Measurements from ENCODE around the gene STAC2. TPM values are rescaled to one million over a fixed set of nuclear protein-coding genes. Genes with fewer than 3 reads are reported as not detected.

The STAC2 gene
- polyA plus RNA-seq, 2 of the 4 experiments (the other 2 are of a cell fraction): 0.03 to 0.26 TPM

DNA sequence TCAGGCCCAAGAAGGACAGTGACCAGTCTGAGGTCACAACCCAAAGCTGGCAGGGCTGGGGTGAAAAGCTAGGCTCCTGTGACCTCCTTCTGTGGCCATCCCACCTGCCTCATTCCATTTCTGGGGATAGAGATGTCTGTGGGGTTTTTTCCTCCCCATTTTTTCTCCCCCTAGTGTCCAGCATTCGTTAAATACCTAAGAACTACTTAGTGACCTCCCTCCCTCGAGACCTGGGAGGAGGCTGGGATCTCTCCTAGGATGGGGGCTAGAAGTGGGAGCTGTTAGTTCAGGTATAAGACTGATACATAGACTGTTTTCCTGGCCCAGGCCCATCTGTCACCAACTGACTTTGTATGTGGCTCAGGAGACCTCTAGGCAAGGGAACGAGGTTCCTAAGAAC is 20.5 kb upstream of the STAC2 start:
- Histone ChIP-seq H3K27ac (no peak overlapping the region), H3K4me1 (peaks cover 9% of the 10 kb centered on the region; the same call in 1 of the 3 replicates), H3K4me2 (no peak overlapping the region), H3K9me3 (no peaks in the 10 kb centered on the region), H3K4me3 (no peak overlapping the region)
- TF ChIP-seq EHMT2 (IDR thresholded peaks at IDR 0.05; ENCODE audit: low read depth) (no peak), KDM5A (IDR thresholded peaks at IDR 0.05) (no peak), ZFP36 (IDR thresholded peaks at IDR 0.05; ENCODE audit: borderline replicate concordance, partially characterized antibody) (no peak), CTCF (IDR thresholded peaks at IDR 0.05) (peak; percentile 9; the same call in 1 of the 3 replicates), RFX5 (IDR thresholded peaks at IDR 0.05) (no peak), TP53 (CRISPR knock-in tag; IDR thresholded peaks at IDR 0.05) (no peak)
- CTCF ChIA-PET: interaction anchor here (0.8 to 21.6 kb wide), 10 partner anchors 9 to 580 kb away, joined by 3 to 1140 read pairs (median 32); partner anchors contain the start of genes ARL5C, CACNB1, MED1 and PLXDC1
- DNase-seq (ENCODE audit: low read depth in 1 of 2, low spot score in 1 of 2): no peak
- peak in 1 of 2 experiments; percentile 15; a peak in 2 of 6 replicates for ATAC-seq
- 64% methylated on average over 3 of the region's 3 CpGs for WGBS (ENCODE audit: missing lambda C conversion rate)
- no peak for FAIRE-seq
- POLR2A ChIA-PET: no interaction called here

DNA sequence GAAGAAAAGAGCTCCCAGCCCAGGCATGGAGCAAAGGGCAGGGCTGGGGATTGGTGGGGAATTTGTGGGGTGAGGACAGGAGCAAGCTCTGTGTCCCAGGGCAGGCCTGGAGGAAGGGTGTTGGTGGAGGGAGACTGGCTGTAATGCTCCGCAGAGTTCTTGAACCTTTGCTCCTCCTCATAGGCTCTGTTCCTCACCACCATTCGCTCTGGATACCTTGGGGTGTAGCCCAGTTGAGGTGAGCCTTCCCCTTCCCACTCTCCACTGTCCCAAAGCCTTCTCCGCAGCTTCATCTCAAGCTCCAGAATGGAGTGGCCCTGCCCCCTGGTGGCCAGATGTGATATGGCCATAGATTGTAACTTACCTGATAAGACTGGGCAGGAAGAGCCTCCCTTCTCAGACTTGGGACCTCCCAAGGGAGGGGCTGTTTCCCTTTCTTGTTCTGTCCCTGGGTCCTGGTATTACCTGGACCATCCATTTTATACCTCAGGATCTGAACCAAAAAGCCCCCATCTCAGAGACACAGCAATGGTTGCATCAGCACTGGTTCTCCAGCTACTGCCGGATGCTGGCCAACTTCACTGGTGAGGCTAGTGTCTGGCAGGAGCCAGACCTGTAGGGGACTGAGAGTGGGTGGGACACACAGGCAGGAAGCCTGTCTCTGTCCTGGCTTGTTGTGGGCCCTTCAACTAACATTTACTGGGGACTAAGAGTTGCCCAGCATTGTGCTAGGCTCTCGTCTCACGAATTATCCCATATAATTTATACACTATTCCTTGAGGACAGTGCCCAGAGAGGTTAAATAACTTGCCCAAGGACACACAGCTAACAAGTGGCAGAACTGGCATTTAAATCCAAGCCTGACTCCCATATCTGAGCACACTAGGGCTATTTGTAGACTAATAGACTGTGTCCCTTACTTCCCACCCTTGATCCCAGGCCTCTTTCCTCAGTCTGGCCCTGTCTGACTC is 19.1 kb upstream of the STAC2 start:
- ChIA-PET POLR2A (interaction anchor here (0.7 to 2.5 kb wide), 5 partner anchors 39 to 156 kb away, joined by 3 to 34 read pairs (median 6); partner anchors contain the start of genes FBXL20 and RPL19), CTCF (interaction anchor here (0.5 to 21.6 kb wide), 71 partner anchors 9 to 560 kb away, joined by 3 to 1140 read pairs (median 4); partner anchors contain the start of genes ARL5C, CACNB1, FBXL20 and LASP1NB)
- WGBS (ENCODE audit: missing lambda C conversion rate): 52% methylated on average over 6 of the region's 6 CpGs

More for the DNA sequence above, 19.1 kb upstream of the STAC2 start:
- no peak overlapping the region for H3K27ac ChIP-seq
- FAIRE-seq (peak; percentile 43), ATAC-seq (peak; percentile 88 to 95), DNase-seq (ENCODE audit: low read depth in 1 of 2, low spot score in 1 of 2) (peak; percentile 87 to 91)
- H3K4me1 ChIP-seq: peaks cover 9% of the 10 kb centered on the region; the same call in 1 of the 3 replicates
- TF ChIP-seq HOXB5 (CRISPR knock-in tag; IDR thresholded peaks at IDR 0.05) (no peak), SMC3 (IDR thresholded peaks at IDR 0.05) (peak; percentile 90), TFCP2L1 (CRISPR knock-in tag; IDR thresholded peaks at IDR 0.05) (no peak), ZFP36 (IDR thresholded peaks at IDR 0.05; ENCODE audit: borderline replicate concordance, partially characterized antibody) (peak; percentile 53), RAD21 (conservative IDR thresholded peaks at IDR 0.05 in 1 of 2, IDR thresholded peaks at IDR 0.05 in 1 of 2) (peak; percentile 92 to 99), FOSL2 (IDR thresholded peaks at IDR 0.05) (no peak), FOSL2 (CRISPR knock-in tag; IDR thresholded peaks at IDR 0.05) (no peak), HMGXB4 (CRISPR knock-in tag; IDR thresholded peaks at IDR 0.05; ENCODE audit: borderline replicate concordance) (no peak), HEYL (CRISPR knock-in tag; IDR thresholded peaks at IDR 0.05) (0 out of 2 replicates have a peak, but pooled peaks have one; percentile 29), MAZ (IDR thresholded peaks at IDR 0.05; ENCODE audit: borderline replicate concordance, low read depth, low read length) (0 out of 2 replicates have a peak, but pooled peaks have one; percentile 40), CTCF (IDR thresholded peaks at IDR 0.05) (peak; percentile 97), NR3C1 (IDR thresholded peaks at IDR 0.05) (no peak), CHD4 (IDR thresholded peaks at IDR 0.05; ENCODE audit: borderline replicate concordance) (no peak), RCOR1 (IDR thresholded peaks at IDR 0.05; ENCODE audit: low read depth, low read length) (no peak)
- no peaks in the 10 kb centered on the region for H3K9me3 ChIP-seq
- H3K4me3 ChIP-seq: no peak overlapping the region
- no peak overlapping the region for H3K4me2 ChIP-seq

Data from A549 (cell line).